HG03064 (cell line): ENCODE results near the gene IFIT5.
"Not testable (repeated sequence)": the region's sequence is repeated elsewhere in the genome, so short reads cannot be mapped to it uniquely, and the experiment has no call there.

ENCODE experiments used
- ATAC-seq: cut with Tn5 transposase; IDR thresholded peaks from one replicate; pipeline ENCODE4 v1.9.1; 2021; ENCODE audit warnings: low read depth; ENCODE audit not compliant: unreplicated experiment

IFIT5 gene, protein sequence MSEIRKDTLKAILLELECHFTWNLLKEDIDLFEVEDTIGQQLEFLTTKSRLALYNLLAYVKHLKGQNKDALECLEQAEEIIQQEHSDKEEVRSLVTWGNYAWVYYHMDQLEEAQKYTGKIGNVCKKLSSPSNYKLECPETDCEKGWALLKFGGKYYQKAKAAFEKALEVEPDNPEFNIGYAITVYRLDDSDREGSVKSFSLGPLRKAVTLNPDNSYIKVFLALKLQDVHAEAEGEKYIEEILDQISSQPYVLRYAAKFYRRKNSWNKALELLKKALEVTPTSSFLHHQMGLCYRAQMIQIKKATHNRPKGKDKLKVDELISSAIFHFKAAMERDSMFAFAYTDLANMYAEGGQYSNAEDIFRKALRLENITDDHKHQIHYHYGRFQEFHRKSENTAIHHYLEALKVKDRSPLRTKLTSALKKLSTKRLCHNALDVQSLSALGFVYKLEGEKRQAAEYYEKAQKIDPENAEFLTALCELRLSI

GRCh38 chr10:89414146-89414878 lies at the start of gene IFIT5:
Gene IFIT5 (plus strand): TSS chr10:89414568. CDS start chr10:89414799, 231 bp downstream.
- ATAC-seq = peak; percentile 59

DNA sequence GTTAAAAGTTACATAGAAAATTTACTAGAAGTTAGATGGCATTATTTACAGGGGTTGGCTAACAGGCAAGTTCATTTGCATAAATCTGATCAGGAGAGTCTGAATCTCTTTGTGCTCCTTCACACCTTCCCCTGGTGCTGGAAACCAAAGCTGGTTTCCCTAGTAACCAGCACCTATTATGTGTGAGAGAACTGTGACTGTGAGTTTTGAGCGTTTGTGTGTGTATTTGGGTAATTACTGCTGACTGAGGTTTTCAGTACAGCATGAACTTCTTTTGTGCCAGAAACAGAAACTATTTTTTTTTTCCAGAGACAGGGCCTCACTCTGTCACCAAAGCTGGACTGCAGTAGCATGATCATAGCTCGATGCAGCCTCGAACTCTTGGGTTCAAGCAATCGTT lies 46.8 kb upstream of the IFIT5 start:
- peak; percentile 61 for ATAC-seq

- ATAC-seq = no peak
These were observed 46.2 kb upstream of the IFIT5 start for GRCh38 chr10:89368129-89368528.

GRCh38 chr10:89369156-89370105 lies 44.9 kb upstream of the IFIT5 start:
- ATAC-seq = no peak

DNA sequence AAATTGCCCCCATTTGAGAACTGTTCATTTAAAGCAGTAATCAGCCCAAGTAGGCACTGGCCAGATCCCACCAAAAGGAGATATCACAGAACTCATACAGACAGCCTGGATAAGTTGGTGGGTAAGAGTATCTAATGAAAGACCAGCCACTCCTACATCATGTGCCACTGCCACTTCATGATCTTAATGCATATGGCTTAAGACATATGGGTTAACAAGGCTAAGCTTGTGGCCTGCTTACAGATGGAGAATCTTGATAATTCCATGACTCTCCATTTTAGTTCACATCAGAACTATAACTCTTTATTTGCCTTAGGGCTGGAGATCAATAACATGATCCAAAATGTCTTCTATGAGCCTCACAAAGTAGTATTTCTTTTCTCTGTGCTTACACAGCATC lies 43.3 kb upstream of the IFIT5 start:
- no peak for ATAC-seq

DNA sequence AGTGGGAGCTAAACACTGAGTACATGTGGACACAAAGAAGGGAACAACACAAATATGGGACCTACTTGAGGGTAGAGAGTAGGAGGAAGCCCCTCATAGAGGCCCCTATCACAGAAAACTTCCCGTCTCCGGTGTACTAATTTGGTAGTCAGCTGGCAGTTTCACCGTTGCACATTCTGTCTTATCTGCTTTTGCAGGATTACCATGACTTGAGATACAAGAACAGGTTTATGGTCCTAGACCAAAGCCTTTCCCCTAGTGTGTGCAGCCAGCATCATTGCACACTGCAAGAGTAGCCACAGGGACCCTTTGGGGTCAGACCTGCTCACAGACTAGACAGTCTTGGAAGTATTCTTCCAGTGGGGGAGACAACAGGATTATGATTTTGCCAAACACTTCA lies 42.4 kb upstream of the IFIT5 start:
- ATAC-seq = no peak

DNA sequence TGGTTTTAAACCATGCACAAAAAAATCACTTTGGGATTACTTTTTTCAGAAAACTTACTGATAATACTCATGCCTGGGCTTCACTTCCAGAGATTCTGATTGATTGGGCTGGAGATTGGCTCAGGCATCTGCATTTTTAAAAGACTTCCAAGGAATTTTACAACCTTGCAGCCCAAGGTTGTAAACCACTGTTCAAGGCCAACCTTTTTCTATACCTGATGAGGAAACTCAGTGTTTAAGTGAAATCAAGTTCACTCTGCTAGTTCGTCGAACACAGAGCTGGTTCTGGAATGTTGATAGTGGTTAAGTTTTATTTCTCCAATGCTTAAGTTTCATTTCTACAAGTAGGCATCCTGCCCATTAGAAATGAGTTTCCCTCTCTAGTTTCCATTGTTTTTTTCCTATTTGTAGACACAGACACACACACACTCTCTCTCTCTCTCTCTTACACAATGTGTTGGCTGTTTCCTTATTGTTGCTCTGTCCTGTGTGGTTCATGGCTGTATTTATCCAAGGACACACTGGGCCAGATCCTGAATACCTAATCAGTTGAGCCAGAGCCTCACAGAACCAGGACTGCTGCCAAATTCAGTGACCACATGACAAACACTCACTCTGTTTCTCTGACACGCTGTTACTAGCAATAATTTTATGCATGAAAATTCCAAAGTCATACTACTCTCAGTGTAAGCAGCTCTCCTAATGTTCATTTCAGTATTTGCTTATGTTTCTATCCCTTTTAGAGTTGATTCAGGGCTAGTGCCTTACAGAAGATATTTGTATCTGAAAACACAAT lies 40.3 kb upstream of the IFIT5 start:
- no peak for ATAC-seq

GRCh38 chr10:89374713-89375141 lies 39.6 kb upstream of the IFIT5 start:
- no peak for ATAC-seq

DNA sequence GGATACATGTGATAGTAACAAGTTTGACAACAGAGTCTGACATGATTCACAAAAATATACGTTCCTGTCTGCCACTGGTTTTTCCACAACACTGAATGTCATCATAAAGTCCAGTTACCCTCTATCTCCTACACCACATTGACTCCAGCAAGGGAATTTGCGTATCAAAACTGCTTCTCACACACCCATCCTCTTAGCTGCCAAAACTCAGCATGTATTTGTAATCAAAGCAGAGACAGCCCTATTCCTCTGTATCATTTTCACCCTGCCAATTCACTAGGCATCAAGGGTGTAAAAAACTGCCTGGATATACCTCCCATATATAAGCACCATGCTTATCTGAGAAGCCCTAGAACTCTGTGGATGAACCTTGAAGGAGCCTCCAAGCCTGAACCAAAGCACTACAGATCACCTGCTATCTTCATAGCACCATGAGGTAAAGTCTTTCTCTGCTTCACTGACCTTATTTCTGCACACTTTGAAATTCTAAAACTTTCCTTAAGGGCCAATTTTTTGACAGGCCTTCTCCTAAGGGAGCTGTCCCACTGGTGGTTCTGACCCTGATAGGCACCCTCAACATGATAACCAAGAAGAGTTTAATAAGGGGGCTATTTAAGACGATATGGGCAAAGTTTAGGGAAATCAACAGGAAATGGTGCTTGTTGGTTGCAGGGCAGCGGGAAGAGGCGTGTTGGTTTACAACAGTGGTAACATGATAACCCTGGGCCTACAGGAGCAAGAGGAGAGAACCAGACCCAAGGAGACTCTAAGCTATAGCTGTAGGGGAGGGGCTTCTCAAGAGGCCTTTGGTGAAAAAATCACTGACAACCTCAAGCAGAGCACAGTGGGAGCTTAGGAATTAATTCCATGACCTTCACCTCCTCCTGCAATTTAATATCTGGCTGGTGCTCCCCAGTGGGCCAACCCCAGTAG lies 36.4 kb upstream of the IFIT5 start, which contains the start of gene IFIT1B:
Gene IFIT1B (plus strand): TSS at position 352 of the 933 bp plus-strand sequence. CDS start 80 bp downstream, at position 432.
- no peak for ATAC-seq

- no peak for ATAC-seq
These were observed 35.3 kb upstream of the IFIT5 start for GRCh38 chr10:89379103-89379502.

DNA sequence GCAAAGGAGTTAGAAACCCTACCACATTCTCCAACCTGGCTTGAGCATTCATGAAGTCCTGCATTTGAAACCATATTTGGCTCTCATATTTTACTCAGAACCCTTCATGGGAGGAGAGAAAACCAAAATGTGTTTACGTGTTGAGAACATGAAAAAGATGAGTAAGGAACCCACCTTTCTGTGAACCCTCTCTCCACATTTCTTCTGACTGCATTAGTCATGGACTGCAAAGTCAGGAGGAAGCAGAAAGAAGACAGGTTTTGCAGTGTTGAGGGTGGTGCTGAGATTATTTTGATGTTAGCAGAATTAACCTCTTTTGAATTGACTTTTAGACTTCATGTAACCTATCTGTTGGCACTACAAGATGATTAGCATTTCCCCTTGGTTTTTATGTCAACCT lies 31.6 kb upstream of the IFIT5 start:
- no peak for ATAC-seq

- ATAC-seq = no peak
These were observed 29.7 kb upstream of the IFIT5 start for GRCh38 chr10:89384474-89385340.

DNA sequence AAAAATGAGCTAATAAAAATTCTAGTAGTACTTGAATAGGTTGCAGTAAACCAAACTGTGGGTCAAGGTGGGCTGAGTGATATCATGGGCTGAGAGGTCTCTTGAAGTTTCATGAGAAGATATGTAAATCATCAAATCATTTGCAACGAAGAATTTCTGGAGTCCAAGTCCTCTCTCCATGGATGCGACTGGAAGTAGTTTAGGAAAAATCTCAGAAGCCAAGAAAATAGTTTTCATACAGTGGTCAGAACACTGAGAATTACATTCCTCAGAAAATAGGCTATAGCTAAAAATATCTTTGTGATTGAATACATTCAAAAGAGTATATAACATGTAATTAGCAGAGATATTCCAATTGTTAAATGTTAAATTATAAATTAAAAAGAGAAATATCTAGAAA lies 25.6 kb upstream of the IFIT5 start:
- no peak for ATAC-seq

DNA sequence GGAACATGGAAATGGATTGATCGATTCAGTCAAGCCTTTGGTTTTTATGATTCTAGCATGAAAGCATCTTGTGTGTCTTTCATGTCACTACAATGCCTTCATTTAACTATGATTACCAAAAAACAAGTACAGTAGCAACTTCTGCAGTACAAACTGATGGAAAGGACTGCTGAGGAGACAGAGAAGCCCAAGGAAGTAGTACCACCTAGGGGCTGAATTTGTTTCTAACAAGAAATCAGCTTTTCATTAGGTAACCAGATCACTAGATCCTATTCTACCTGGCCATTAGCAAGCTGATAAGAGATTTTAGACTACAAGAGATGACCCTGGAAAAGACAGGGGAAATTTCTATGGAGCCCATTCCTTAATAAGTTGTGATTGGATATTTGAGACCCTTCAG lies 25.1 kb upstream of the IFIT5 start:
- no peak for ATAC-seq

DNA sequence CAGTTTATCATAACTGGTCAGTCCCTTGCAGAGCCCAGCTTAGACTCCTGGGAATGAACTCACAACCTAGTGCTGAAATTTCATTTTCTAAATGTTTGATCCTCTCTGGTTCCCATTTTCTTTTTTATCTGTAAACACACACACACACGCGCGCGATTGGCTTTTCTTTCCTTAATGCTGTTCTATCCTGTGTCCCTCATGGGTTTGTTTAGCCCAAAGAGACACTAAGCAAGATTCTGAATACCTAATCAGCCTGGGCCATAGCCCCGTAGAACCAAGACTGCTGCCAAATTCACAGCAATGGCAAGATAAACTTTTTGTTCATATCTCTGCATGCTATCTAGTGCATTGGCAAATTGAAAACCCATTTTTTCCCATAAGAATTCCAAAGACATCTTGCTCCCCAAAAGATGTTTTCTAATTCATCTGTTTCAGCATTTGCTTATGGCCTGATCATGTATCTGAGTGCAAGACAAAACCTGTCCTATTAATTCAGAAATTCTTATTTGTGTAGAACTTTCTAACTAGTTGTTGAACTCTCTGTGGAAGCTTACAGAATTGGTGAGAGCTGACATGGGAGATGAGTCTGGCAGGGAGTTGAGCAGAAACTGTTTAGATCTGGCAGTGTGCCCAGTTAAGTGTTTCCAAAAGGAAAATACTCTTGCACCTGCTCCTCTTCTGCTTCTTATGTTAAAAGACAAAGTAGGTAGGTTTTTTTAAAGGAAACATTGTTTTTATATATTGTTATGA lies 23.7 kb upstream of the IFIT5 start:
- no peak for ATAC-seq

DNA sequence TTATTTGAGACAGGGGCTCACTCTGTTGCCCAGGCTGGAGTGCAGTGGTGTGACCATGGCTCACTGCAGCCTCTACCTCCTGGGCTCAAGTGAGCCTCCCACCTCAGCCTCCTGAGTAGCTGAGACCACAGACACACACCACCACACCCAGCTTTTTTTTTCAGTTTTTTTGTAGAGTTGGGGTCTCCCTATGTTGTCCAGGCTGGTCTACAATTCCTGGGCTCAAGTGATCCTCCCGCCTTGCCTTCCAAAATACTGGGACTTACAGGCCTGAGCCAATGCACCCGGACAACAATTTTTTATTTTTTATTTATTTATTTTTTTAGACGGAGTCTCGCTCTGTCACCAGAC lies 23.2 kb upstream of the IFIT5 start:
- ATAC-seq = not testable (repeated sequence)
